Peyer's patch (tissue), 4 donors: Measurements from ENCODE around the gene NDUFB7.
"Not testable (repeated sequence)": the region's sequence is repeated elsewhere in the genome, so short reads cannot be mapped to it uniquely, and the experiment has no call there.

Experiments
- POLR2A ChIP-seq, 2 donors: fragments of 450-650 bp; IDR thresholded peaks; one replicate each; pipeline ENCODE4 v1.5.1; 2017; ENCODE audit warnings: antibody characterized with exemption in 2 of 2, mild to moderate bottlenecking in 2 of 2, moderate library complexity in 2 of 2
- TF ChIP-seq, protein P1 (sequence below), 6 experiments: fragments of 450-650 bp in 4 of 6; fragments of 200-600 bp in 2 of 6; sonication (generic) in 1 of 6; IDR thresholded peaks; one replicate each; pipeline ENCODE4 v1.5.1; 2017 to 2019; ENCODE audit warnings: antibody characterized with exemption in 6 of 6, mild to moderate bottlenecking in 3 of 6, moderate library complexity in 1 of 6

DNA sequence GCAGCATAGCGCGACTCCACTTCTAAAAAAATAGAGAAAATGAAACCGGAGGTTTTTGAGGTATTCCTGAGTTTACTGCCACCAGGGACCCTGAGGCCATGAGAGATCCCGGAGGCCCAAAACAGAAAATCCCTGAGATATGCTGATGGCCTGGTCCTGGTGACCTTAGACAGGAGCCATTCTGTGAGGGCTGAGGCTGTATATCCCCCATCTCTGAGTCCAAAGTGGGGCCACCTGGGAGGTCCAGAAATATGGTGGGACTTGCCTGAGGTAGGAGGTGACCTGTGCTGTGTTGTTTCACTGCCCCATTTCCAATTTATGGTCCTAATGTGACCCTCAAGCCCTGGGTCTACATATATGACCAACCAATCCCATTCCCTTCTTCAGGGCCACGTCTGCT lies 12.5 kb upstream of the NDUFB7 start:
- TF ChIP-seq, protein P1, sequence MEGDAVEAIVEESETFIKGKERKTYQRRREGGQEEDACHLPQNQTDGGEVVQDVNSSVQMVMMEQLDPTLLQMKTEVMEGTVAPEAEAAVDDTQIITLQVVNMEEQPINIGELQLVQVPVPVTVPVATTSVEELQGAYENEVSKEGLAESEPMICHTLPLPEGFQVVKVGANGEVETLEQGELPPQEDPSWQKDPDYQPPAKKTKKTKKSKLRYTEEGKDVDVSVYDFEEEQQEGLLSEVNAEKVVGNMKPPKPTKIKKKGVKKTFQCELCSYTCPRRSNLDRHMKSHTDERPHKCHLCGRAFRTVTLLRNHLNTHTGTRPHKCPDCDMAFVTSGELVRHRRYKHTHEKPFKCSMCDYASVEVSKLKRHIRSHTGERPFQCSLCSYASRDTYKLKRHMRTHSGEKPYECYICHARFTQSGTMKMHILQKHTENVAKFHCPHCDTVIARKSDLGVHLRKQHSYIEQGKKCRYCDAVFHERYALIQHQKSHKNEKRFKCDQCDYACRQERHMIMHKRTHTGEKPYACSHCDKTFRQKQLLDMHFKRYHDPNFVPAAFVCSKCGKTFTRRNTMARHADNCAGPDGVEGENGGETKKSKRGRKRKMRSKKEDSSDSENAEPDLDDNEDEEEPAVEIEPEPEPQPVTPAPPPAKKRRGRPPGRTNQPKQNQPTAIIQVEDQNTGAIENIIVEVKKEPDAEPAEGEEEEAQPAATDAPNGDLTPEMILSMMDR (IDR thresholded peaks at IDR 0.05) = not testable (repeated sequence)
- not testable (repeated sequence) for TF ChIP-seq POLR2A (IDR thresholded peaks at IDR 0.05)
